Loucy (cell line): Measurements from ENCODE around the gene MYEOV.

Source experiments
- H2AFZ ChIP-seq: fragments of 200-600 bp; sonication (generic); 2 replicates; pipeline ENCODE4 v1.6.0; 2016; ENCODE audit warnings: antibody characterized with exemption, mild to moderate bottlenecking, low read length, moderate library complexity
- H3F3A ChIP-seq: fragments of 200-600 bp; 2 replicates; pipeline ENCODE4 v1.6.0; 2016; ENCODE audit warnings: antibody characterized with exemption, low read depth, mild to moderate bottlenecking
- H3K27me3 ChIP-seq: fragments of 200-600 bp; sonication (generic); 2 replicates; pipeline ENCODE4 v1.6.1; 2014; ENCODE audit warnings: low read length, mild to moderate bottlenecking; ENCODE audit not compliant: insufficient read depth, poor library complexity, severe bottlenecking
- H3K36me3 ChIP-seq: fragments of 200-600 bp; sonication (generic); 2 replicates; pipeline ENCODE4 v1.6.1; 2016; ENCODE audit warnings: low read length; ENCODE audit not compliant: insufficient read depth
- H3K4me1 ChIP-seq: fragments of 200-600 bp; sonication (generic); 2 replicates; pipeline ENCODE4 v1.5.1; 2014; ENCODE audit warnings: low read length, mild to moderate bottlenecking; ENCODE audit not compliant: insufficient read depth, poor library complexity, severe bottlenecking
- H3K4me2 ChIP-seq: fragments of 200-600 bp; sonication (generic); 2 replicates; pipeline ENCODE4 v1.6.0; 2014; ENCODE audit warnings: antibody characterized with exemption, low read length, low read depth, mild to moderate bottlenecking; ENCODE audit not compliant: poor library complexity, severe bottlenecking
- H3K4me3 ChIP-seq: fragments of 200-600 bp; sonication (generic); 2 replicates; pipeline ENCODE4 v1.5.1; 2014; ENCODE audit warnings: low read length, mild to moderate bottlenecking, mixed read lengths; ENCODE audit not compliant: poor library complexity, severe bottlenecking
- H3K79me2 ChIP-seq: fragments of 200-600 bp; sonication (generic); 2 replicates; pipeline ENCODE4 v1.6.1; 2014; ENCODE audit warnings: low read length; ENCODE audit not compliant: insufficient read depth
- H3K9ac ChIP-seq: fragments of 200-600 bp; sonication (generic); 2 replicates; pipeline ENCODE4 v1.6.0; 2014; ENCODE audit warnings: mild to moderate bottlenecking, low read depth, low read length, moderate library complexity; ENCODE audit not compliant: poor library complexity, severe bottlenecking
- H3K9me2 ChIP-seq: fragments of 200-600 bp; sonication (generic); replicated peaks from 2 replicates; pipeline ENCODE4 v1.6.1; 2016; ENCODE audit warnings: low read depth, low read length, mixed read lengths
- H3K9me3 ChIP-seq: fragments of 200-600 bp; sonication (generic); 2 replicates; pipeline ENCODE4 v1.6.1; 2014; ENCODE audit warnings: mild to moderate bottlenecking, antibody characterized with exemption, low read length, low read depth; ENCODE audit not compliant: insufficient read depth
- H4K20me1 ChIP-seq: fragments of 200-600 bp; sonication (generic); 2 replicates; pipeline ENCODE4 v1.6.0; 2014; ENCODE audit warnings: antibody characterized with exemption, low read length, mild to moderate bottlenecking; ENCODE audit not compliant: insufficient read depth, poor library complexity, severe bottlenecking
- EZH2phosphoT487 ChIP-seq: fragments of 200-600 bp; IDR thresholded peaks from 2 replicates; pipeline ENCODE4 v1.6.1; 2018; ENCODE audit warnings: antibody characterized with exemption, mild to moderate bottlenecking, moderate library complexity, borderline replicate concordance
- TF ChIP-seq, protein P1 (sequence below): fragments of 200-600 bp; sonication (generic); conservative IDR thresholded peaks from 2 replicates; pipeline ENCODE4 v1.5.1; 2014; ENCODE audit warnings: mild to moderate bottlenecking, antibody characterized with exemption, low read length

MYEOV gene

DNA sequence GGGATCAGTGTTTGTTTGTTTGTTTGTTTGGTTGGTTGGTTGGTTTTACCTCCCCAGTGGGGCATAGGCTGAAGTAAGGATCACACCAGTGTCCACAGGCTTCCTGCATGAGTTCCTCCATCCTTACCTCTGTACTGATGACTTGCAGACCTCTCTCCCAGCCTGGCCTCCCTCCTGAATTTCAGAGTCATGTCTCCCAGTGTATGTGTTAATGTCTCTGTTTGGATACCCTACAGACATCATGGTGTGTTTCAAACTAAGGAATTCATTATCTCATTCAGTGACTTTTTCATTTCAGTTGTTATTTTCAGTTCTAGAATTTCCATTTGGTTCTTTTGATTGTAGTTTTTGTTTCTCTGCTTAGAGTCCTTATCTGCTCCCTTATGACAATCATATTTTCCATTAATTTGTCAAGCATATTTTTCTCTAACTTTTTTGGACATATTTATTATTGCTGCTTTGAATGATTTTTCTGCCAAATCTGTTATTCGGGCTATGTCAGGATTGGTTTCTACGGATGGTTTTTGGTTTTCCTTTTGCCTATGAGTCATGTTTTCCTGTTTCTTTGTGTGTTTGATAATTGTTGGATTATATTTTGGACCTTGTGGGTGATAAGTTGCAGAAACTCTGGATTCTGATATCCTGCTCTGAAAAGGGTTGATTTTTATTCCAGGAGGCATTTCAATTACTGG lies 23.6 kb downstream of the MYEOV start:
- H4K20me1 ChIP-seq: no peaks in the 10 kb centered on the region

DNA sequence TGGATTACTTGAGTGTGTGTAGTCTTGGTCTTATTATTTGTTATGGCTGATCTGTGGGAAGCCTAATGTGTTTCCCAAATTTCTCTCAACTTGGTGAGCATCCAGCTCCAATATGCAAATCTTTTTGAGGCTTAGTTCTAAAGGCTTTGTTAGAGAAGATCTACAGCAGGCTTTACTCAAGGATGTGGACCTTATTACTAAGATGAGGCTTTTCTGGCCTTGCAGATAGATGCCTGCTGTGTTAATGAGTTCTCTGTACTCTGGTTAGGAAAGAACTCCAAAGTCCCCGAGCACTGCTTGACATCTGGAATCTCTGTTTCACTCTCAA lies 24.1 kb downstream of the MYEOV start:
- H3K79me2 ChIP-seq: no peaks in the 10 kb centered on the region
- TF ChIP-seq, protein P1, sequence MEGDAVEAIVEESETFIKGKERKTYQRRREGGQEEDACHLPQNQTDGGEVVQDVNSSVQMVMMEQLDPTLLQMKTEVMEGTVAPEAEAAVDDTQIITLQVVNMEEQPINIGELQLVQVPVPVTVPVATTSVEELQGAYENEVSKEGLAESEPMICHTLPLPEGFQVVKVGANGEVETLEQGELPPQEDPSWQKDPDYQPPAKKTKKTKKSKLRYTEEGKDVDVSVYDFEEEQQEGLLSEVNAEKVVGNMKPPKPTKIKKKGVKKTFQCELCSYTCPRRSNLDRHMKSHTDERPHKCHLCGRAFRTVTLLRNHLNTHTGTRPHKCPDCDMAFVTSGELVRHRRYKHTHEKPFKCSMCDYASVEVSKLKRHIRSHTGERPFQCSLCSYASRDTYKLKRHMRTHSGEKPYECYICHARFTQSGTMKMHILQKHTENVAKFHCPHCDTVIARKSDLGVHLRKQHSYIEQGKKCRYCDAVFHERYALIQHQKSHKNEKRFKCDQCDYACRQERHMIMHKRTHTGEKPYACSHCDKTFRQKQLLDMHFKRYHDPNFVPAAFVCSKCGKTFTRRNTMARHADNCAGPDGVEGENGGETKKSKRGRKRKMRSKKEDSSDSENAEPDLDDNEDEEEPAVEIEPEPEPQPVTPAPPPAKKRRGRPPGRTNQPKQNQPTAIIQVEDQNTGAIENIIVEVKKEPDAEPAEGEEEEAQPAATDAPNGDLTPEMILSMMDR: no peak
- no peak for TF ChIP-seq EZH2phosphoT487
- H3K4me1 ChIP-seq: peaks cover 19% of the 10 kb centered on the region
- no peaks in the 10 kb centered on the region for H3F3A ChIP-seq
- H3K9me3 ChIP-seq: no peaks in the 10 kb centered on the region; the same call in 1 of the 2 replicates
- H3K9me2 ChIP-seq: no peaks in the 10 kb centered on the region
- H3K36me3 ChIP-seq: no peaks in the 10 kb centered on the region
- no peaks in the 10 kb centered on the region for H4K20me1 ChIP-seq
- no peak overlapping the region for H3K4me3 ChIP-seq
- no peak overlapping the region for H3K9ac ChIP-seq
- no peak overlapping the region for H2AFZ ChIP-seq
- H3K4me2 ChIP-seq: no peak overlapping the region
- no peaks in the 10 kb centered on the region for H3K27me3 ChIP-seq

More for the DNA sequence above, 23.6 kb downstream of the MYEOV start:
- H3K9me3 ChIP-seq: no peaks in the 10 kb centered on the region; the same call in 1 of the 2 replicates
- H3F3A ChIP-seq: no peaks in the 10 kb centered on the region
- no peaks in the 10 kb centered on the region for H3K36me3 ChIP-seq
- H3K27me3 ChIP-seq: no peaks in the 10 kb centered on the region
- TF ChIP-seq, protein P1: no peak
- TF ChIP-seq EZH2phosphoT487: no peak
- H3K79me2 ChIP-seq: no peaks in the 10 kb centered on the region
- H3K4me2 ChIP-seq: no peak overlapping the region
- H3K9me2 ChIP-seq: no peaks in the 10 kb centered on the region
- no peak overlapping the region for H3K4me3 ChIP-seq
- H3K9ac ChIP-seq: no peak overlapping the region
- H3K4me1 ChIP-seq: peaks cover 24% of the 10 kb centered on the region
- H2AFZ ChIP-seq: no peak overlapping the region

DNA sequence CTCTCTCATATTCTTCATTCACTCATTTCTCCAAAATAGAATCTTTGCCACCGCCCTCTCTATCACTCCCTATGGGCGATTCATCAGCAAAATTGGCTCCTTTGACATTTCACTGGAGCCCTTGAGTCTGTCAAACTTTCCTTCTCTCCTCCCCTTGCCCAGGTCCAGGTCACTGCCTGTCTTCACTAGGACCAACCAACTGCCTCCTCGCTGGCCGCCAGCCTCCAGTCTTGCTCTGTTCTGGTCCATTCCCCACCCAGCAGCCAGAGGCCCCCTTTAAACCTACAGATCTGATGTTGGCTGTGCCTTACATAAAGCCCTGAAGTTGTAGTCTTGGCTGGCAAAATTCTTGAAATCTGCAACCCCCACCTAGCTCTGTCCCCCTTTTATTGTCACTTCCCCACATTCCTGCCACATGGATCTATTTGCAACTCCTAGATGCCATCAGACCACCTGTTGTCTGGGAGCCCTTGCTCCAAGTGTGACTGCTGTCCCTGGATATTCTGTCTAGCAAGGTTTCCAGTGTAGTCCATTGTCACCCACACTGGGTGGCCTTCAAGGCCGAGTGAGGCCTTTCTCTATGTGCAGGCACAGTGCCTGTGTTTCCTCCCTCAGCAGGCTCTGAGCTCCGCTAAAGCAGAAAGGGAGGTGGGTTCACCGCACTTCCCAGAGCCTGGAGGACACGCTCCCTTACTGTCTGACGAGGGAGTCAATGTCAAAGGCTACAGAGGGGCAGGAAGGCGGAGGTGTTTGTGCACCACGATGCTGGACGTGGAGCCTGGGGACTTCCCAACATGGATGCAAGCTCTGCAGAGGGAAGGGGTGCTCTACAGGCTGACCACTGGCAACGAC lies 25.5 kb downstream of the MYEOV start:
- no peak overlapping the region for H2AFZ ChIP-seq
- H3K79me2 ChIP-seq: no peaks in the 10 kb centered on the region
- no peaks in the 10 kb centered on the region for H4K20me1 ChIP-seq
- H3K4me3 ChIP-seq: no peak overlapping the region
- no peaks in the 10 kb centered on the region for H3F3A ChIP-seq
- no peak overlapping the region for H3K4me2 ChIP-seq
- H3K9ac ChIP-seq: no peak overlapping the region
- H3K9me2 ChIP-seq: no peaks in the 10 kb centered on the region
- peaks cover 15% of the 10 kb centered on the region for H3K4me1 ChIP-seq
- H3K36me3 ChIP-seq: no peaks in the 10 kb centered on the region
- no peaks in the 10 kb centered on the region for H3K27me3 ChIP-seq
- no peaks in the 10 kb centered on the region; the same call in 1 of the 2 replicates for H3K9me3 ChIP-seq
- TF ChIP-seq, protein P1: no peak
